H1 (cell line): ENCODE results near the gene EXOC1. TPM values are rescaled to one million over a fixed set of nuclear protein-coding genes. Genes with fewer than 3 reads are reported as not detected.

ENCODE experiments used
- CTCF ChIA-PET: fragments of 300-600 bp; sonication (Branson Sonifier 250); formaldehyde crosslinking; loops from one replicate; lab custom pipeline; 2021; ENCODE audit not compliant: partially characterized antibody; lab: Charles Lee
- POLR2A ChIA-PET: fragments of 300-600 bp; sonication (Branson Sonifier 250); formaldehyde crosslinking; loops from one replicate; lab custom pipeline; 2021; ENCODE audit warnings: inconsistent platforms; ENCODE audit not compliant: partially characterized antibody; lab: Charles Lee
- DNase-seq, 2 experiments: peaks; one replicate each; pipeline versions ENCODE4 v3.0.0 to v3.0.0-alpha.2; 2010 to 2022; ENCODE audit warnings: low spot score in 2 of 2, low read depth in 1 of 2, mixed read lengths in 1 of 2
- FAIRE-seq: peaks from 2 replicates; lab custom pipeline; 2011; peaks lifted over from hg19 to GRCh38; lab: Jason Lieb, UNC
- H2AFZ ChIP-seq: 2 replicates; pipeline ENCODE4 v1.8.1; 2012; ENCODE audit warnings: low read length, inconsistent platforms
- H2AK5ac ChIP-seq: 2 replicates; pipeline ENCODE4 v1.6.1; 2013; ENCODE audit warnings: low read depth, low read length
- H2BK120ac ChIP-seq: replicated peaks from 2 replicates; pipeline ENCODE3; 2013; ENCODE audit warnings: low read depth, low read length, inconsistent platforms
- H2BK12ac ChIP-seq: 2 replicates; pipeline ENCODE4 v1.6.1; 2013; ENCODE audit warnings: low read depth, low read length
- H2BK15ac ChIP-seq: 2 replicates; pipeline ENCODE4 v1.6.1; 2013; ENCODE audit warnings: low read length
- H2BK20ac ChIP-seq: 2 replicates; pipeline ENCODE4 v1.6.1; 2013; ENCODE audit warnings: low read length
- H2BK5ac ChIP-seq: 2 replicates; pipeline ENCODE4 v1.6.1; 2013; ENCODE audit warnings: low read depth, low read length
- H3K14ac ChIP-seq: 2 replicates; pipeline ENCODE4 v1.6.1; 2013; ENCODE audit warnings: inconsistent platforms; ENCODE audit not compliant: insufficient read length
- H3K18ac ChIP-seq: 2 replicates; pipeline ENCODE4 v1.6.1; 2013; ENCODE audit warnings: low read length; ENCODE audit errors: extremely low read depth
- H3K23ac ChIP-seq: 2 replicates; pipeline ENCODE4 v1.6.1; 2013; ENCODE audit warnings: inconsistent platforms; ENCODE audit not compliant: insufficient read length
- H3K23me2 ChIP-seq: 2 replicates; pipeline ENCODE4 v1.6.1; 2013; ENCODE audit warnings: low read depth, low read length
- H3K27ac ChIP-seq: 2 replicates; pipeline ENCODE4 v1.6.1; 2011; ENCODE audit warnings: low read depth, low read length, inconsistent platforms
- H3K27me3 ChIP-seq, 4 experiments: replicated peaks in 1 of 4; 1 replicate in 1 of 4; 2 replicates in 3 of 4; pipeline versions ENCODE4 v1.6.1 to v1.8.1; 2011 to 2013; ENCODE audit warnings: low read length in 3 of 4, mild to moderate bottlenecking in 3 of 4, inconsistent platforms in 2 of 4, mixed read lengths in 2 of 4, moderate library complexity in 1 of 4; ENCODE audit not compliant: control insufficient read depth in 3 of 4, insufficient read depth in 3 of 4; ENCODE audit errors: extremely low read depth in 1 of 4
- H3K36me3 ChIP-seq, 4 experiments: 2 replicates each; pipeline versions ENCODE4 v1.6.1 to v1.8.1; 2011 to 2013; ENCODE audit warnings: mild to moderate bottlenecking in 4 of 4, low read length in 3 of 4, moderate library complexity in 2 of 4, control low read depth in 1 of 4, inconsistent platforms in 1 of 4; ENCODE audit not compliant: insufficient read depth in 4 of 4, control insufficient read depth in 2 of 4
- H3K4ac ChIP-seq: replicated peaks from 2 replicates; pipeline ENCODE3; 2013; ENCODE audit warnings: low read length, low read depth, mixed read lengths, inconsistent platforms; ENCODE audit not compliant: insufficient read length
- H3K4me1 ChIP-seq, 4 experiments: replicated peaks in 1 of 4; 1 replicate in 1 of 4; 2 replicates in 3 of 4; pipeline versions ENCODE4 v1.6.1 to v1.8.1; 2011 to 2013; ENCODE audit warnings: low read length in 3 of 4, inconsistent platforms in 2 of 4, mixed read lengths in 1 of 4; ENCODE audit not compliant: insufficient read depth in 4 of 4, control insufficient read depth in 3 of 4
- H3K4me2 ChIP-seq, 2 experiments: 2 replicates each; pipeline versions ENCODE4 v1.6.1 to v1.8.1; 2011 to 2013; ENCODE audit warnings: low read depth in 2 of 2, low read length in 2 of 2, control low read depth in 1 of 2, inconsistent platforms in 1 of 2, mild to moderate bottlenecking in 1 of 2; ENCODE audit not compliant: insufficient read depth in 1 of 2
- H3K4me3 ChIP-seq, 4 experiments: fragments of 200-600, 300-600 bp in 1 of 4; sonication (generic), shearing (Covaris generic), sonication (Bioruptor Twin) in 1 of 4; 2 replicates each; pipeline versions ENCODE4 v1.5.1 to v1.8.1; 2011 to 2016; ENCODE audit warnings: low read length in 4 of 4, low read depth in 3 of 4, control low read depth in 2 of 4, inconsistent platforms in 2 of 4, mild to moderate bottlenecking in 2 of 4, mixed read lengths in 1 of 4, moderate library complexity in 1 of 4; ENCODE audit not compliant: insufficient read depth in 2 of 4; ENCODE audit errors: extremely low read depth in 1 of 4
- H3K56ac ChIP-seq: replicated peaks from 2 replicates; pipeline ENCODE3; 2013; ENCODE audit warnings: low read depth, mild to moderate bottlenecking, mixed read lengths, low read length, inconsistent platforms; ENCODE audit not compliant: insufficient read length
- H3K79me1 ChIP-seq: 2 replicates; pipeline ENCODE4 v1.6.1; 2013; ENCODE audit warnings: low read depth, low read length, control low read depth
- H3K79me2 ChIP-seq, 2 experiments: 2 replicates each; pipeline versions ENCODE4 v1.6.1 to v1.8.1; 2012 to 2013; ENCODE audit warnings: low read length in 2 of 2, mild to moderate bottlenecking in 2 of 2, inconsistent platforms in 1 of 2; ENCODE audit not compliant: insufficient read depth in 2 of 2, control insufficient read depth in 1 of 2
- H3K9ac ChIP-seq, 4 experiments: replicated peaks in 1 of 4; 1 replicate in 1 of 4; 2 replicates in 3 of 4; pipeline versions ENCODE4 v1.6.1 to v1.8.1; 2011 to 2013; ENCODE audit warnings: low read depth in 3 of 4, low read length in 3 of 4, control low read depth in 2 of 4, mild to moderate bottlenecking in 2 of 4, moderate library complexity in 2 of 4, inconsistent platforms in 1 of 4; ENCODE audit errors: extremely low read depth in 1 of 4
- H3K9me3 ChIP-seq, 2 experiments: 2 replicates each; pipeline versions ENCODE4 v1.6.1 to v1.8.1; 2012 to 2013; ENCODE audit warnings: mild to moderate bottlenecking in 2 of 2, moderate library complexity in 2 of 2, control low read depth in 1 of 2, inconsistent platforms in 1 of 2, low read depth in 1 of 2, low read length in 1 of 2, mixed read lengths in 1 of 2; ENCODE audit not compliant: insufficient read depth in 2 of 2
- H4K20me1 ChIP-seq, 2 experiments: replicated peaks in 1 of 2; 2 replicates each; pipeline versions ENCODE3 to v1.8.1; 2011 to 2013; ENCODE audit warnings: inconsistent platforms in 2 of 2, low read length in 2 of 2, mild to moderate bottlenecking in 1 of 2; ENCODE audit not compliant: insufficient read depth in 2 of 2, control insufficient read depth in 1 of 2
- H4K5ac ChIP-seq: 2 replicates; pipeline ENCODE4 v1.6.1; 2013; ENCODE audit warnings: low read length, low read depth, mixed read lengths, inconsistent platforms; ENCODE audit not compliant: insufficient read length
- H4K8ac ChIP-seq: 2 replicates; pipeline ENCODE4 v1.8.0; 2013; ENCODE audit warnings: mild to moderate bottlenecking, moderate library complexity, low read length, inconsistent platforms; ENCODE audit not compliant: insufficient read depth; ENCODE audit errors: extremely low read depth
- H4K91ac ChIP-seq: replicated peaks from 2 replicates; pipeline ENCODE3; 2013; ENCODE audit warnings: low read length, mixed read lengths, inconsistent platforms; ENCODE audit not compliant: insufficient read length
- KDM5A ChIP-seq: fragments of 200-600 bp; IDR thresholded peaks from 2 replicates; pipeline ENCODE4 v1.7.1; 2012; ENCODE audit warnings: mild to moderate bottlenecking, low read length, inconsistent platforms, mixed read lengths
- ZNF274 ChIP-seq: IDR thresholded peaks from 2 replicates; pipeline ENCODE4 v1.7.0; 2012; ENCODE audit warnings: low read length, borderline replicate concordance; ENCODE audit errors: extremely low read depth
- WGBS, 2 experiments: shearing (Covaris generic) in 1 of 2; methylation state at CpG; one replicate each; pipeline versions ENCODE4 v1.1.6 to v1.1.7; 2013 to 2015; ENCODE audit warnings: low lambda C conversion rate in 2 of 2, mixed read lengths in 2 of 2, inconsistent platforms in 1 of 2, low coverage in 1 of 2, missing lambda C conversion rate in 1 of 2; ENCODE audit not compliant: insufficient replicate concordance in 2 of 2, insufficient coverage in 1 of 2, insufficient read length in 1 of 2; ENCODE audit errors: extremely low coverage in 1 of 2, missing lambda C conversion rate in 1 of 2; 5-methylcytosine and 5-hydroxymethylcytosine counted together
- polyA plus RNA-seq, 7 experiments: library from polyadenylated mRNA; depleted of rRNA in 3 of 7; stranded (reverse) in 5 of 7; unstranded in 2 of 7; fragments of >200 nt in 5 of 7; fragments of 200-250 nt in 2 of 7; gene quantifications; 1 replicate in 5 of 7; 2 replicates in 1 of 7; 4 replicates in 1 of 7; pipeline versions ENCODE4 v1.2.1 to v1.2.3, GENCODE V29; 2011 to 2013; ENCODE audit warnings: missing spikeins in 2 of 7, mixed read lengths in 2 of 7
- total RNA-seq: library from RNA; stranded (reverse); fragmentation: NEBNext Ultra II Directional; extraction: Animal tissue kit (Norgen Biotek cat#: 25700); gene quantifications from 2 replicates; pipeline ENCODE4 v1.2.1, GENCODE V29; 2021

The EXOC1 gene
- total and polyA plus RNA-seq, 2 of the 8 experiments (the other 6 are each of a cell fraction or from before 2014, with no cell fraction given) = 5.9 to 19.6 TPM

DNA sequence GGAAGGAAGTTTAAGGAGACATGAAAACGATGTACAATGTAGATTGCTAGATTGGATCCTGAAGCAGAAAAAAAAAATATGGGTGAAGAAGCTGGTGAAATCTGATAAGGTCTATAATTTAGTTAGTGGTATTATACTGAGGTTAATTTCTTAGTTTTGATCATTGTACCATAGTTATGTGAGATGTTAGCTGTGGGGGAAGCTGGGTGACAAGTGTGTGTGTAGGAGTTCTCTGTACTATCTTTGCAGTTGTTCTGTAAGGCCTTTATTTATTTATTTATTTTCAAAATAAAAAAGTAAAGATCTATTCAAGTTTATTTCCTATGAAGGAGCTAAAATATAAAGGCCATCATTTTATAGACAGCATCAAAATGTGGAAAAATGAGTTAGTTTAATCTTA, 12.5 kb upstream of the EXOC1 start:
- Histone ChIP-seq H3K4ac (no peak overlapping the region), H2AK5ac (no peak overlapping the region), H3K4me3 (no peak overlapping the region), H3K56ac (no peak overlapping the region), H2BK15ac (no peak overlapping the region), H3K4me2 (no peak overlapping the region), H2BK12ac (no peak overlapping the region), H3K27ac (no peak overlapping the region), H3K4me1 (no peaks in the 10 kb centered on the region), H3K14ac (no peak overlapping the region), H3K18ac (no peak overlapping the region), H3K79me1 (no peaks in the 10 kb centered on the region), H2BK120ac (no peak overlapping the region), H3K9ac (no peak overlapping the region), H3K27me3 (no peaks in the 10 kb centered on the region), H3K79me2 (no peaks in the 10 kb centered on the region), H4K8ac (no peak overlapping the region), H3K23ac (no peak overlapping the region), H2AFZ (no peak overlapping the region), H3K36me3 (no peaks in the 10 kb centered on the region; a peak in 1 of 8 replicates), H4K5ac (no peak overlapping the region), H3K9me3 (peaks cover 0 to 6% of the 10 kb centered on the region in 2 experiments; a peak in 2 of 4 replicates), H2BK5ac (no peak overlapping the region), H4K91ac (no peak overlapping the region), H3K23me2 (no peaks in the 10 kb centered on the region), H2BK20ac (no peak overlapping the region), H4K20me1 (no peaks in the 10 kb centered on the region)
- 88% methylated on average over 1 of the region's 1 CpG; no CpG with 5 or more reads in 1 of the 2 experiments for WGBS, 2 experiments
- FAIRE-seq (no peak), DNase-seq (no peak)
- POLR2A ChIA-PET = interaction anchor here (0.7 to 1.7 kb wide), 5 partner anchors 9 to 22 kb away, joined by 3 to 8 read pairs (median 7); partner anchors contain the start of gene EXOC1L
- CTCF ChIA-PET = interaction anchor here (1.0 to 2.4 kb wide), 2 partner anchors 9 to 26 kb away, joined by 3 to 7 read pairs; no protein-coding TSS in a partner anchor
- no peak for TF ChIP-seq ZNF274
- TF ChIP-seq KDM5A = no peak
